HepG2 (cell line): ENCODE results near the gene EEFSEC. TPM values are rescaled to one million over a fixed set of nuclear protein-coding genes. Genes with fewer than 3 reads are reported as not detected.

Experiments used
- AGO2 ChIP-seq: fragments of 200-400 bp; formaldehyde crosslinking; optimal IDR thresholded peaks from 2 replicates; pipeline ENCODE3; 2017; ENCODE audit warnings: mild to moderate bottlenecking, low read depth, low read length, moderate library complexity
- ETV5 ChIP-seq: IDR thresholded peaks from 2 replicates; pipeline ENCODE4 v1.6.1; 2018; ENCODE audit warnings: missing biosample characterization, missing genetic modification reagents, inconsistent platforms, borderline replicate concordance
- HNRNPL ChIP-seq: fragments of 200-400 bp; formaldehyde crosslinking; IDR thresholded peaks from 2 replicates; pipeline ENCODE4 v1.6.1; 2017; ENCODE audit warnings: mild to moderate bottlenecking, low read depth, low read length
- HNRNPUL1 ChIP-seq: fragments of 200-400 bp; formaldehyde crosslinking; IDR thresholded peaks from 2 replicates; pipeline ENCODE4 v1.6.1; 2017; ENCODE audit warnings: low read depth, mild to moderate bottlenecking, low read length, moderate library complexity
- KAT7 ChIP-seq: IDR thresholded peaks from 2 replicates; pipeline ENCODE4 v1.6.1; 2018; ENCODE audit warnings: borderline replicate concordance, missing compliant biosample characterization
- STAT5B ChIP-seq: sonication (generic); formaldehyde crosslinking; IDR thresholded peaks from 2 replicates; pipeline ENCODE4 v1.4.0; 2020; ENCODE audit warnings: missing genetic modification reagents
- ZBTB3 ChIP-seq: sonication (generic); formaldehyde crosslinking; IDR thresholded peaks from 2 replicates; pipeline ENCODE4 v1.4.0; 2020; ENCODE audit warnings: low read depth, mild to moderate bottlenecking, moderate library complexity, missing genetic modification reagents, borderline replicate concordance
- ZNF30 ChIP-seq: sonication (generic); formaldehyde crosslinking; IDR thresholded peaks from 2 replicates; pipeline ENCODE4 v1.5.0; 2020; ENCODE audit warnings: mild to moderate bottlenecking, missing genetic modification reagents
- ZNF563 ChIP-seq: sonication (generic); formaldehyde crosslinking; IDR thresholded peaks from 2 replicates; pipeline ENCODE4 v1.8.0; 2022; ENCODE audit warnings: mild to moderate bottlenecking, moderate library complexity, missing genetic modification reagents
- ZNF670 ChIP-seq: sonication (generic); formaldehyde crosslinking; IDR thresholded peaks from 2 replicates; pipeline ENCODE4 v1.8.0; 2022; ENCODE audit warnings: mild to moderate bottlenecking, missing genetic modification reagents, borderline replicate concordance
- ZNF775 ChIP-seq: sonication (generic); formaldehyde crosslinking; IDR thresholded peaks from 2 replicates; pipeline ENCODE4 v1.4.0; 2020; ENCODE audit warnings: missing genetic modification reagents, mild to moderate bottlenecking, moderate library complexity, borderline replicate concordance
- polyA plus RNA-seq, 8 experiments: library from polyadenylated mRNA; depleted of rRNA in 3 of 8; stranded (reverse) in 7 of 8; unstranded in 1 of 8; fragments of >200 nt; fragmentation: Illumina TruSeq in 4 of 8; extraction: Trizol in 4 of 8; gene quantifications; 2 replicates each; pipeline versions ENCODE4 v1.2.1 to v1.2.3, GENCODE V29; 2011 to 2016; ENCODE audit warnings: low read depth in 4 of 8, missing spikeins in 1 of 8, mixed read lengths in 1 of 8; ENCODE audit not compliant: insufficient read depth in 1 of 8
- total RNA-seq, 5 experiments: library from RNA; depleted of rRNA; stranded (reverse); fragments of >200 nt; fragmentation: Illumina TruSeq; extraction: Trizol; gene quantifications; 2 replicates each; pipeline ENCODE4 v1.2.3, GENCODE V29; 2016; ENCODE audit warnings: low read depth in 1 of 5
- TF ChIP-seq, protein P1 (sequence below): sonication (generic); formaldehyde crosslinking; IDR thresholded peaks from 2 replicates; pipeline ENCODE4 v1.4.0; 2020; ENCODE audit warnings: missing genetic modification reagents
- TF ChIP-seq, protein P2 (sequence below): sonication (generic); formaldehyde crosslinking; IDR thresholded peaks from 2 replicates; pipeline ENCODE4 v1.5.0; 2020; ENCODE audit warnings: mild to moderate bottlenecking, missing genetic modification reagents
- TF ChIP-seq, protein P3 (sequence below): sonication (generic); formaldehyde crosslinking; IDR thresholded peaks from 2 replicates; pipeline ENCODE4 v1.4.0; 2020; ENCODE audit warnings: missing genetic modification reagents
- TF ChIP-seq, protein P4 (sequence below): sonication (generic); formaldehyde crosslinking; IDR thresholded peaks from 2 replicates; pipeline ENCODE4 v1.9.0; 2021; ENCODE audit warnings: missing genetic modification reagents, mild to moderate bottlenecking, borderline replicate concordance
- TF ChIP-seq, protein P5 (sequence below): sonication (generic); formaldehyde crosslinking; IDR thresholded peaks from 2 replicates; pipeline ENCODE4 v1.4.0; 2020; ENCODE audit warnings: mild to moderate bottlenecking, missing genetic modification reagents
- TF ChIP-seq, protein P6 (sequence below): fragments of 450-650 bp; IDR thresholded peaks from 2 replicates; pipeline ENCODE4 v1.6.1; 2017

The EEFSEC gene
- total and polyA plus RNA-seq, 2 of the 13 experiments (the other 11 are each of a cell fraction or from before 2014, with no cell fraction given): 6.4 to 24.2 TPM

DNA sequence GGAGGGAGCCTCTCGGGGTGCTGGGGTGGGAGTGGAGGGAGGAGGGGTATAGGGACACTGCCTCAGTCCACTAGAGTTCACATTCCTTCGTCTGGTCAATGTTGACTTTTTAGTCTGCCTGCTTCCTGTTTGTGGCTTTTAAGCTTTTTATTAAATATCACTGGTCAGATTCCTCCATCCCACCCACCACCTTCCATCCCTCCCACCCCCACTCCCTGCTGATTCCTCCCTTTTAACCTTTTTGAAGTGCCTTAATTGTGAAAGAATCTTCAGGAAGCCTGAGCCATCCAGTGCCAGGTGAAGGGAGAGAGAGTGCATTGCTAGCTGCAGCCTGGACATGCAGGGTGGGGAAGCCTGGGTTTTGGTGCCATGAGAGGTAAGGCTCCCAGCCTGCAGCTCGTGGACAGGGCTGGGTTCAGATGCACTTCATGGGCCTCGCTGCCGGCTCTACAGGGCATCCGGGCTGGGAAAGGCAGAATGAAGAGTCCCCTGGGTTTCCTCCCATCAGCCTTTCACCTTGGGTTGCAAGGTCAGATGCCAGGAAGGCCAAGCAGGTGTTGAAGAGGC, 207.5 kb downstream of the EEFSEC start (continued):
- TF ChIP-seq, protein P1, sequence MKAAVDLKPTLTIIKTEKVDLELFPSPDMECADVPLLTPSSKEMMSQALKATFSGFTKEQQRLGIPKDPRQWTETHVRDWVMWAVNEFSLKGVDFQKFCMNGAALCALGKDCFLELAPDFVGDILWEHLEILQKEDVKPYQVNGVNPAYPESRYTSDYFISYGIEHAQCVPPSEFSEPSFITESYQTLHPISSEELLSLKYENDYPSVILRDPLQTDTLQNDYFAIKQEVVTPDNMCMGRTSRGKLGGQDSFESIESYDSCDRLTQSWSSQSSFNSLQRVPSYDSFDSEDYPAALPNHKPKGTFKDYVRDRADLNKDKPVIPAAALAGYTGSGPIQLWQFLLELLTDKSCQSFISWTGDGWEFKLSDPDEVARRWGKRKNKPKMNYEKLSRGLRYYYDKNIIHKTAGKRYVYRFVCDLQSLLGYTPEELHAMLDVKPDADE (CRISPR knock-in tag): no peak
- TF ChIP-seq ETV5: peak; percentile 92
- TF ChIP-seq ZBTB3 (CRISPR knock-in tag): no peak
- TF ChIP-seq HNRNPUL1: no peak
- no peak for TF ChIP-seq ZNF670
- TF ChIP-seq, protein P2, sequence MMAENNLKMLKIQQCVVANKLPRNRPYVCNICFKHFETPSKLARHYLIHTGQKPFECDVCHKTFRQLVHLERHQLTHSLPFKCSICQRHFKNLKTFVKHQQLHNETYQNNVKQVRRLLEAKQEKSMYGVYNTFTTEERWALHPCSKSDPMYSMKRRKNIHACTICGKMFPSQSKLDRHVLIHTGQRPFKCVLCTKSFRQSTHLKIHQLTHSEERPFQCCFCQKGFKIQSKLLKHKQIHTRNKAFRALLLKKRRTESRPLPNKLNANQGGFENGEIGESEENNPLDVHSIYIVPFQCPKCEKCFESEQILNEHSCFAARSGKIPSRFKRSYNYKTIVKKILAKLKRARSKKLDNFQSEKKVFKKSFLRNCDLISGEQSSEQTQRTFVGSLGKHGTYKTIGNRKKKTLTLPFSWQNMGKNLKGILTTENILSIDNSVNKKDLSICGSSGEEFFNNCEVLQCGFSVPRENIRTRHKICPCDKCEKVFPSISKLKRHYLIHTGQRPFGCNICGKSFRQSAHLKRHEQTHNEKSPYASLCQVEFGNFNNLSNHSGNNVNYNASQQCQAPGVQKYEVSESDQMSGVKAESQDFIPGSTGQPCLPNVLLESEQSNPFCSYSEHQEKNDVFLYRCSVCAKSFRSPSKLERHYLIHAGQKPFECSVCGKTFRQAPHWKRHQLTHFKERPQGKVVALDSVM (CRISPR knock-in tag): no peak
- no peak for TF ChIP-seq STAT5B
- no peak for TF ChIP-seq ZNF563 (CRISPR knock-in tag)
- no peak for TF ChIP-seq ZNF30 (CRISPR knock-in tag)
- TF ChIP-seq, protein P3, sequence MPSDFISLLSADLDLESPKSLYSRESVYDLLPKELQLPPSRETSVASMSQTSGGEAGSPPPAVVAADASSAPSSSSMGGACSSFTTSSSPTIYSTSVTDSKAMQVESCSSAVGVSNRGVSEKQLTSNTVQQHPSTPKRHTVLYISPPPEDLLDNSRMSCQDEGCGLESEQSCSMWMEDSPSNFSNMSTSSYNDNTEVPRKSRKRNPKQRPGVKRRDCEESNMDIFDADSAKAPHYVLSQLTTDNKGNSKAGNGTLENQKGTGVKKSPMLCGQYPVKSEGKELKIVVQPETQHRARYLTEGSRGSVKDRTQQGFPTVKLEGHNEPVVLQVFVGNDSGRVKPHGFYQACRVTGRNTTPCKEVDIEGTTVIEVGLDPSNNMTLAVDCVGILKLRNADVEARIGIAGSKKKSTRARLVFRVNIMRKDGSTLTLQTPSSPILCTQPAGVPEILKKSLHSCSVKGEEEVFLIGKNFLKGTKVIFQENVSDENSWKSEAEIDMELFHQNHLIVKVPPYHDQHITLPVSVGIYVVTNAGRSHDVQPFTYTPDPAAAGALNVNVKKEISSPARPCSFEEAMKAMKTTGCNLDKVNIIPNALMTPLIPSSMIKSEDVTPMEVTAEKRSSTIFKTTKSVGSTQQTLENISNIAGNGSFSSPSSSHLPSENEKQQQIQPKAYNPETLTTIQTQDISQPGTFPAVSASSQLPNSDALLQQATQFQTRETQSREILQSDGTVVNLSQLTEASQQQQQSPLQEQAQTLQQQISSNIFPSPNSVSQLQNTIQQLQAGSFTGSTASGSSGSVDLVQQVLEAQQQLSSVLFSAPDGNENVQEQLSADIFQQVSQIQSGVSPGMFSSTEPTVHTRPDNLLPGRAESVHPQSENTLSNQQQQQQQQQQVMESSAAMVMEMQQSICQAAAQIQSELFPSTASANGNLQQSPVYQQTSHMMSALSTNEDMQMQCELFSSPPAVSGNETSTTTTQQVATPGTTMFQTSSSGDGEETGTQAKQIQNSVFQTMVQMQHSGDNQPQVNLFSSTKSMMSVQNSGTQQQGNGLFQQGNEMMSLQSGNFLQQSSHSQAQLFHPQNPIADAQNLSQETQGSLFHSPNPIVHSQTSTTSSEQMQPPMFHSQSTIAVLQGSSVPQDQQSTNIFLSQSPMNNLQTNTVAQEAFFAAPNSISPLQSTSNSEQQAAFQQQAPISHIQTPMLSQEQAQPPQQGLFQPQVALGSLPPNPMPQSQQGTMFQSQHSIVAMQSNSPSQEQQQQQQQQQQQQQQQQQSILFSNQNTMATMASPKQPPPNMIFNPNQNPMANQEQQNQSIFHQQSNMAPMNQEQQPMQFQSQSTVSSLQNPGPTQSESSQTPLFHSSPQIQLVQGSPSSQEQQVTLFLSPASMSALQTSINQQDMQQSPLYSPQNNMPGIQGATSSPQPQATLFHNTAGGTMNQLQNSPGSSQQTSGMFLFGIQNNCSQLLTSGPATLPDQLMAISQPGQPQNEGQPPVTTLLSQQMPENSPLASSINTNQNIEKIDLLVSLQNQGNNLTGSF: no peak
- TF ChIP-seq, protein P4, sequence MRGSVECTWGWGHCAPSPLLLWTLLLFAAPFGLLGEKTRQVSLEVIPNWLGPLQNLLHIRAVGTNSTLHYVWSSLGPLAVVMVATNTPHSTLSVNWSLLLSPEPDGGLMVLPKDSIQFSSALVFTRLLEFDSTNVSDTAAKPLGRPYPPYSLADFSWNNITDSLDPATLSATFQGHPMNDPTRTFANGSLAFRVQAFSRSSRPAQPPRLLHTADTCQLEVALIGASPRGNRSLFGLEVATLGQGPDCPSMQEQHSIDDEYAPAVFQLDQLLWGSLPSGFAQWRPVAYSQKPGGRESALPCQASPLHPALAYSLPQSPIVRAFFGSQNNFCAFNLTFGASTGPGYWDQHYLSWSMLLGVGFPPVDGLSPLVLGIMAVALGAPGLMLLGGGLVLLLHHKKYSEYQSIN (CRISPR knock-in tag): no peak
- TF ChIP-seq KAT7 (CRISPR knock-in tag): no peak
- TF ChIP-seq, protein P5, sequence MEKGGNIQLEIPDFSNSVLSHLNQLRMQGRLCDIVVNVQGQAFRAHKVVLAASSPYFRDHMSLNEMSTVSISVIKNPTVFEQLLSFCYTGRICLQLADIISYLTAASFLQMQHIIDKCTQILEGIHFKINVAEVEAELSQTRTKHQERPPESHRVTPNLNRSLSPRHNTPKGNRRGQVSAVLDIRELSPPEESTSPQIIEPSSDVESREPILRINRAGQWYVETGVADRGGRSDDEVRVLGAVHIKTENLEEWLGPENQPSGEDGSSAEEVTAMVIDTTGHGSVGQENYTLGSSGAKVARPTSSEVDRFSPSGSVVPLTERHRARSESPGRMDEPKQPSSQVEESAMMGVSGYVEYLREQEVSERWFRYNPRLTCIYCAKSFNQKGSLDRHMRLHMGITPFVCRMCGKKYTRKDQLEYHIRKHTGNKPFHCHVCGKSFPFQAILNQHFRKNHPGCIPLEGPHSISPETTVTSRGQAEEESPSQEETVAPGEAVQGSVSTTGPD (CRISPR knock-in tag): no peak
- 0 out of 2 replicates have a peak, but pooled peaks have one; percentile 39 for TF ChIP-seq HNRNPL
- TF ChIP-seq ZNF775 (CRISPR knock-in tag): no peak
- no peak for TF ChIP-seq AGO2
- TF ChIP-seq, protein P6, sequence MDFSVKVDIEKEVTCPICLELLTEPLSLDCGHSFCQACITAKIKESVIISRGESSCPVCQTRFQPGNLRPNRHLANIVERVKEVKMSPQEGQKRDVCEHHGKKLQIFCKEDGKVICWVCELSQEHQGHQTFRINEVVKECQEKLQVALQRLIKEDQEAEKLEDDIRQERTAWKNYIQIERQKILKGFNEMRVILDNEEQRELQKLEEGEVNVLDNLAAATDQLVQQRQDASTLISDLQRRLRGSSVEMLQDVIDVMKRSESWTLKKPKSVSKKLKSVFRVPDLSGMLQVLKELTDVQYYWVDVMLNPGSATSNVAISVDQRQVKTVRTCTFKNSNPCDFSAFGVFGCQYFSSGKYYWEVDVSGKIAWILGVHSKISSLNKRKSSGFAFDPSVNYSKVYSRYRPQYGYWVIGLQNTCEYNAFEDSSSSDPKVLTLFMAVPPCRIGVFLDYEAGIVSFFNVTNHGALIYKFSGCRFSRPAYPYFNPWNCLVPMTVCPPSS: no peak
